ENCODE results near the gene MEP1A. TPM values are rescaled to one million over a fixed set of nuclear protein-coding genes. Genes with fewer than 3 reads are reported as not detected.

The MEP1A gene
- not detected in 2 replicates for total RNA-seq

GRCh38 chr6:46793138-46793537 lies at the start of gene MEP1A:
Gene MEP1A, plus strand, starts transcription at chr6:46793389. Its CDS starts 10 bp downstream, at chr6:46793399.

DNA sequence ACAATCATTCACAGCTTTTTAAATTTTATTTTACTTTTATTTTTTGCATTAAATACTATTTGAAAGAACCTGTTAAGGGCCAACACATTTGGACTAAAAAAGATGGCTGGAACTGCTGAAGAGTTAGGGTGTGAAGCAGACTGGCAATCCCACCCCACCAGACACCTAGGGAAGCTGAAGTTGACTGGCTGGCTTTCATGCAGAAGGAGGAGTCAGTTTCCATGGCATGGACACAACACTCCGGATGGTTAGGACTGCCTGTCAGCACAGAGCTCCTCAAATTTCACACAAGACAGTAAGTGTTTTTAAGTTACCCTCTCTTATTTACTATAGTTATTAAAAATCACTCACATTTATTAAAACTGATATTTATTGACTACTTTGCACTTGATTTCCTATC lies 46.5 kb upstream of the MEP1A start, which contains the start of gene ANKRD66:
TSS of gene ANKRD66 (plus strand) at position 238 of the 400 bp plus-strand sequence. CDS start 5,016 bp downstream, outside the sequence.

Other genes with a start within 250 kb of the MEP1A start
- 0.79 and 2.2 TPM in 2 replicates for gene CYP39A1, start 140.6 kb upstream of the MEP1A start, total RNA-seq
- 5.7 and 9.6 TPM in 2 replicates for gene SLC25A27, start 140.4 kb upstream of the MEP1A start, total RNA-seq
- 0.26 and 0.32 TPM in 2 replicates for gene TDRD6, start 105.5 kb upstream of the MEP1A start, total RNA-seq
- gene PLA2G7, start 58.0 kb upstream of the MEP1A start, total RNA-seq = not detected in 2 replicates
- gene ANKRD66, start 46.5 kb upstream of the MEP1A start, total RNA-seq = not detected in 2 replicates
- under 0.01 TPM in 1 of 2 replicates, not detected in the other for gene ADGRF5, start 128.5 kb downstream of the MEP1A start, total RNA-seq
- gene ADGRF1, start 248.9 kb downstream of the MEP1A start, total RNA-seq = under 0.01 TPM in 1 of 2 replicates, not detected in the other